GM21529 (cell line): ENCODE results near the gene ORAI1.
A peak's percentile ranks its signal among the peaks of the same experiment; 100 is the strongest.
"Not testable (repeated sequence)": the region's sequence is repeated elsewhere in the genome, so short reads cannot be mapped to it uniquely, and the experiment has no call there.

Experiments
- ATAC-seq: cut with Tn5 transposase; IDR thresholded peaks from one replicate; pipeline ENCODE4 v1.9.1; 2021; ENCODE audit not compliant: unreplicated experiment

Gene ORAI1

DNA sequence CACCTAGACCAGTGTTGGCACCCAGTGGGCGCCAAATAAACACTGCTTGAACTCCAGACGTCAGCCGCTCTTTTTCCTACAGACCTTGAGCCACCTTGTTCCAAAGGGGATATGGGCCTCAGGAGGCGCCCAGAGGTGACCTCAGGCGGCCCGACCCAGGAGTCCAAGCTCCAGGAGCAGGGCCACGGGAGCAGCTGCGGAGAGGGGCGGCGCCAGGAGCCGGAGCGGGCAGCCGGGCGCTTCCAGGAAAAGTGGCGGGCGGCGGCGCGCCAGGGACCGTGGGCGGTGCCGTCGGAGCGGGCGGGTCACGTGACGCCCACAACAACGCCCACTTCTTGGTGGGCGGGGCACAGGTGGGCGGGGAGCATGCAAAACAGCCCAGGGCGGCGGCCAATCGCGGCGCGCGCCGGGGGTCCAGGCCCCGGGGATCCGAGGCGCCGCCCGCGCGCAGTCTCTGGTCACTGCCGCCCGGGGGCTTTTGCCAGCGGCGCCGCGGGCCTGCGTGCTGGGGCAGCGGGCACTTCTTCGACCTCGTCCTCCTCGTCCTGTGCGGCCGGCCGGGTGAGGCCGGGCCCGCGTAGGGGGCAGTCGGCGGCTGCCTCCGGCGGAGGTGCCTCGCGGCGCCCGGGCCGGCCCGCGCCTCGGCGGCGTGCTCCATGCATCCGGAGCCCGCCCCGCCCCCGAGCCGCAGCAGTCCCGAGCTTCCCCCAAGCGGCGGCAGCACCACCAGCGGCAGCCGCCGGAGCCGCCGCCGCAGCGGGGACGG is at the start of gene ORAI1:
TSS of gene ORAI1 (plus strand) at position 444 of the 766 bp plus-strand sequence.
- ATAC-seq: peak; percentile 60

DNA sequence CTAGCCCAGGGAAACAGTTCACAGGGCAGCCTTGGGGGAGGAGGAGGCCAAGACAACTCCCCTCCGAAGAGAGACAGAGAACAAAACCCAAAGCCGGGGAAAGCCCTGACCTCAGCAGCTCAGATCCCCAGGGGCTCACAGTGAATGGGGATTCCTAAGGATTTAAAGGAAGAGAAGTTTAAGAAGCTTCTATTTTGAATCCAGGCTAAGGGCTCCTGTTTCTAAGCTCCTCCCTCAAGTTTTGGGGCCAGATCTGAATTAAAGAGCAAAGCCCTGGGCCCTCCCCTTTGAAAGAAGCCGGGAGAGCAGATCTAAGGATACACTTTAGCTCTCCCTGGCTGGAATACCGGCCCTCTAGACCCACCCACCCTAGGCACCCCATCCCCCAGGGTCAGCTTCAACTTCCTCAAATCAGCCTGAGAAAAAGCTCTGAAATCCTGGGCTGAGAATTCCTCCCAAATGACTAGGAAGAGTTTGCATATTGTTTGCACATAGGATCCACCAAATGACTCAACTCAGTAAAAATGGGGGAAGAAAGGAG is 49.4 kb upstream of the ORAI1 start:
- ATAC-seq: no peak

DNA sequence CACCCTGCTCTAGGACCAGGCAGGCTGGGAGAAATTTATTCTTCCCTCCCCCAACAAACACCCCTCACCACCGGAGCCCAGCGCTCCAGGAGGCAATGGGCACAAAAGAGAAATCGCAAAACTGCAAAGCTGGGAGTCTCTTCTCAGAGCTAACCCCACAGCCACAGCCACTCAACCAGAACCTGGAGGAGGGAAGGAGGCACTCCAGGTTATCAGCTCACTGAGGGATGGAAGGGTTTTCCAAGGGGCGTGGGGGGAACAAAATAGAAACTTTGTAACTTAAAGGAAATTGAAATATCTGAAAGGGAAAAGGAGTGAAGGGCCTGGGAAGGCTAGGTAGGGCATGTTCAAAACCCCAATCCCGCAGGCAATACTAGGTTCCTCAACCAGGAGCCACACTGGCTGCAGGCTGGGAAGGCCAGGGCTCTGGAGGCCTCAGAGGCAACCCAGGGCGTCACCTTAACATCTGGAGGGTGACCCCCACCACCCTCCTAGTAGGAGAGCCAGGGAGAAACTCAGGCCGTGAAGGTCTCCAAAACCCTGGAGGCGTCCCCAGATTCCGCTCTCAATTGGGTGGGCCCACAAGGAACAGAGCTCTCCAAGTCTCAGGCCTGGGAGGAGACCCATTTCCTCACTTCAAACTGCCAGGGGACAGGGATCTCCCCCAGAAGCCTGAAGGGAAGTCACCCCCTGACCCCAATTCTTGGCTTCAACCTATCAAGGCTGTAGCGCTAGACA is 48.7 kb upstream of the ORAI1 start:
- no peak for ATAC-seq

DNA sequence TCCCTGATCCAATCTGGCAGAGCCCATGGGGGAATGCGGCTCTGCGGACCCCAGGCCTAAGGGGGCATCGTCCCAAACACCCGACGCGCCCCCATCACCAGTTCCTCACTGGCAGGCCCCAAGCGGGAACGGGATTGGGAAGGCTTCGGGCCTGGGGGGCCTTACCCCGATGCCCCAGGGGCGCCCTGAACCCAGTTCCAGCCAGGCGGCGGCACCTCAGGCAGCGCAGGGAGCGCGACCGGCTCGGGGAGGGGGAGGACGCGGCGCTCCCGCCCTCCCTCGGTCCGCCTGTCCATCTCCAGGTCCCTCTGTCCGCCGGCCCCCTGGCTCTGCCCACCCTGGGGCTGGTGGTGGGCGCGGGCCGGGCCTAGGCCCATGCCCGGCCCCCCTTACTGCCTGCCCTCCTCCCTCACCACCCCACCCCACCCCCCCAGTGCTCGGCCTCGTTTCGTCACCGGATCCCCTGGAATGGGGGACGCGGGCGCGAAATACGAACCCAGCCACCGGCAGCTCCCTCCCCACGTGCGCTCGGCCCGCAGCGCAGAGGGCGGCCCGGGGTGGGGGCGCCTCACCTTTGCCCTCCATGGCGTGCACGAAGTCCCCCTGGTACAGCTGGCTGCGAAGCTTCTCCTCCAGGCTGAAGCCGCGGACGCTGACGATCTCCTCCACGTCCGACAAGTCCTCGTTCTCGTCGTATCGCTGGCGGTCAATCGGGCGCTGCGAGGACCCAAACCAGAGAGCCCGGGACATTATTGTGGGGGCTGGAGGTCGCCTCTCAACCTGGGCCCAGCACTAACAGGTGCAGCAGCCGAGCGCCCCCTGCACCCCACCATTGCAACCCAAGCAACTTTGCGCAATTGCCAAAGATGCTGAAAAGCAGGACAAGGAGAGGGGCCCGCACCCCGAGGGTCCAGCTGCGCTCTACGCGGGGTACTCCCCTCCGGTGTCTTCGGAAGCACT is 47.8 kb upstream of the ORAI1 start:
- no peak for ATAC-seq

DNA sequence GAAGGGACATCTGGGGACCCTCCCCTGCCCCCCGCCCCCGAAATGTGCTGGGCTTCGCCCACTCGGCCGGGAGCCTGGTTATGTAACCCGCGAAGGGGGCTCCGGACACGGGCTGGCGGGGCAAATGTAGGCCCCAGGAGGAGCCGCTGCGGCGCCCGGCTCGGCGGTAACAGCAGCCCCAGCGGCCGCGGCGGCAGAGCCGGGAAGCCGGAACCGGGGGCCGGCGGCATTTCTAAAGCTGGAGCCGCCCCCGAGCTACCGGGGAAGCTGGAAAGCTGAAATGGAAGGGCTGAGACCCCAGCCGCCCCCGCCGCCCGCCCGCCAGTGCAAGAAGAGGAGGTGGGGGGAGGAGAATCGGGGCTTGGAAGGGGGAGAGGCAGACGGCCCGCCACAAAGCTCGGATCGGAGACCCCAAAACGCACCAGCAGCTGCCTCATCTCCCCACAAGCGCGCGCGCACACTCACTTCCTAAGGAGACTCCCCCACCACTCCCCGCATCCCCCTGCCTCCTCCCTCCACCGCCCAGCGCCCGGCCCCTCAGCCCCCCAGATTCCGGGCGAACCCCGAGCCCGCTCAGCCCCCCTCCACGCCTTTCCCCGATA is 47.0 kb upstream of the ORAI1 start:
- ATAC-seq: no peak

DNA sequence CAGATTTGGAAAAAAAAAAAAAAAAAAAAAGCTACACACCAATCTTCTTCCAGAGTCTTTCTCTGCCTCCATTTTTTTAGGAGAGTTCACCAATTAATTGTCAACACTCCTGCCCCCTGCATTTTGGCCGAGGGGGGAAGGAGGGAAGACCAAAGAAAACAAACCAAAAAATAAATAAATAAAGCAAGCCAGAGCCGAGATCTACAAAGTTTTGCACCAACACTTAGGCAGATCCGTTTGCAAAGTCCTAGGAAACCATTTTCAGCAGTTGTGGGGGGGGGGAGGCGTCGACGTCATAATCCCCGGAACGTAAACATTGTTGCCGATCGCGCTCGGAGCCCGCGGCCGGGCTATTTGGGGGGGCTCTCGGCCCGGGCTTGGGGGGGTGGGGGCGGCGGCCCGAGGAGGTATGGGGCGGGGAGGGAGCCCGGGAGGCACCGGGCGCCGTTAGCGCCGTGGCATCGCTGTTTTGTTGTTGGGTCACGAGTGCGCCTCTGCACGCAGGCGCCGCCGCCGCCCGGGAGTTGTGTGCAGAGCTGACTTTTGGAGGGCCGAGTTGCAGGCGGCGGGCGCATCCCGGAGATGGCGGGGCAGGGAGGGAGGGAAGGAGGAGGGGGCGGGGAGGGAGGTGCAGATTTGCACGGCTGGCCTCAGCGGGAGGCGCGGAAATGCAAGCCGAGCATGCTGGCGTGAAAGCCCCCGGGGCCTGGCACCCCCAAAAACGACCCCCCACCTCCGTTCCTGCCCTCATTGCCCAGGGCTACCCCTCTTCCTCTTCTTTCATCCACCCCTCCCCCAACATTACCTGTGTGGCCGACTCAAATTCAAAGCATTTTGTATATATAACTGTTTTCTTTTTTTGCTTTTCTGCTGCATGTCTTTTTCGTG is 46.1 kb upstream of the ORAI1 start:
- ATAC-seq: no peak

DNA sequence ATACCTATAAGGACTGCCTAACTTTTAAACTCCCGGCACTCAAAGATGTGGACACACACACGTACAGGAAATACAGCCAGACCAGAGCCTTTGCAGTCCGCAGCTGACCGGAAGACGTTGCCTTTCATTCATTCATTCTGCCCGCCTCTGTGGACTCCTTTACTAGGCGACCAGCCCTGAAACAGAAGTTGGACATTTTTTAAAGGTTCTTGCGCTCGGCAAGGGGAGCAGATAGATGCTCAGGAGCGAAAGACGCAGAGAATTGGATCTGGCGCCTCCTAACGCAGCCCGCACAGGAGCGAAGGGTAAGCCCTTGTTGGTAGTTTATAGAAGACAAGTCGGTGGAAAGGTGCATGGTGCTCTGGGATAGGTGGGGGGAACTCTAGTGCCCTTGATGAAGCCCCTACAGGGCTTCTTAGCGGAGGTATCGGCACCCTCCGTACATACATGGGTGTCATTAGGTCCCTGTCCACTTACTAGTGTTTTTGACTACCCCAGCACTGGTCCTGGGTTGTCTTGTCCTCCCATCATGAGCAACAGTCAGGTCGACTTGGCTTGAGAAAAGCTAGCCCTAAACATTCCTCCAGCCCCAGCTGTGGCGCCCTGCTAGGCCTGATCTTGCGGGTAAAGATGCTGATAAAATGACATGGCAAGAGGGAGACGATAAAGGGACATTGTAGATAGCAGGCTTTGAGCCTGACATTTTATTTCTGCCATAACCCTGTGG is 45.2 kb upstream of the ORAI1 start, which contains the start of gene KDM2B:
TSS of gene KDM2B (minus strand) at position 65 of the 727 bp plus-strand sequence. CDS start 112 bp downstream, outside the sequence.
- no peak for ATAC-seq

DNA sequence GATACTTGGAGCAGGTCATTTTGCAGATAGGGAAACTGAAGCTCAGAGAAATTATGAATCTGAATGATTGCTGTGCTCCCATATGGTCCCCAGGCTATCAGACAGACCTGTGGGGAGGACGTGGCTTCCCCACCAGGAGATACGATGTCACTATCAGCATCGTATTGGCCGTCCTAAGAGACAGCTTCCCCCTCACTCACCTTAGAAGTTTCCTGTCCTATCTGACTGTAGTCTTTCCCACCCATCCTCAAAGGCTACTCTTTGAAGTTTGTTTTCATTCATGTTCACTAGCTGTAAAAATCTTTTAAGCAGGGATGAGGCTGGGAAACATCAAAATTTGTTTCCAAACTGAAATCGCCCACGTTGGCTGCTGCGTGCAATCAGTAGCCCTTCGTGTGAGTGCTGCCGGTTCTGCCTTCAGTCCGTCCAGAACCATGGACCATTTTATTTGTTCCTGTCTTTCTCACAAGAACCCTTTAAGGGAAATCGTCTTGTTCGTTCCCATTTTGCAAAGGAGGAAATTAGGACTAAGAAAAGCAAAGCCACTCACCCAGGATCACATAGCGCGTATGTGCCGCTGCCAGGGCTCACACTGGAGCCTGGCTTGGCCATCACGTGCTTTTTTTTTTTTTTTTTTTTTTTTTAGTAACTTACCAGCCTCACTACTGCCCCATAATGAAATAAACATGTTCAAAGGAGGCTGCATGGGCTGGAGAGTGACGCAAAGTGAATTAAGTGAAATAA is 44.5 kb upstream of the ORAI1 start:
- ATAC-seq: no peak

DNA sequence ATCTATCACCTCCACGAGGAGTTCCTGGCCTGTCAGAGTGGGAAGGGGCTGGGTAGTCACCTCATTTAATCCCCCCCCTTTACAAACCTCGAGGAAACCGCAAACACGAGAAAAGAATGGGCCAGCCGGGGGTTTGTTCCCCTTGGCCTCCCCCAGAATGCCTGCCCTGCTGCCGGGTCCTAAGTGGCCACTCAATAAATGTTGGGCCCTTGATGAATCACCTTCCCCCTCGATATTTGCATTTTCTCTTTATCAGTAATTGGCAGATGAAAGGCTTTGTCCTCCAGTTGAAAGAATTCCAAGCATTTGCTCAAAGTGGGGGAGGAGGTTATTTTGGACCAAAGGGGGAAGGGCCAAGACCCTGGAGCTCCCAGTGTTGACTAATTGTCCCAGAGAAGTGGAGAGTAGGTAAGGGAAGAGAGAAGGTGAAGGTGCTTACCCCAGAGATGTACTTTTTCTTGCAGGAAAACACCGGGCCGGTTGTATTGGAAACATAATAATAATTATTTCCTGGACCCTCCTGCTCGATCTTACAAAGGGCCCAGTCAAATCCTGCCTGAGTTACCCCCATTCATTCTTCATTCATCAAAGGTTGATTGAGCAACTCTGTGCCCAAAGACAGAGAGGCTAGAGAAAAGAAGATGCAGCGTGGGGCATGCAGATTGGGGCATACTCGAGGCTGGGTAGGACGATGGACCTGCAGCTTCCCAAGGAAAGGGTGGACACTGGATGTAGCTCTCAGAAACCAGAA is 43.6 kb upstream of the ORAI1 start:
- no peak for ATAC-seq

DNA sequence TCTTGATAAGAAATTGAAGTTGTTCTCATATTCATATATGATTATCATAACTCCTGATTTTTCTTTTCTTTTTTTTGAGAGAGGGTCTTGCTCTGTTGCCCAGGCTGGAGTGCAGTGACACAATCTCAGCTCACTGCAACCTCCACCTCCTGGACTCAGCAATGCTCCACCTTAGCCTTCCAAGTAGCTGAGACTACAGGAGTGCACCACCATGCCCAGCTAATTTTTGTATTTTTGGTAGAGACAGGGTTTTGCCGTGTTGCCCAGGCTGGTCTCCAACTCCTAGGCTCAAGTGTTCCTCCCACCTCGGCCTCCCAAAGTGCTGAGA is 43.0 kb upstream of the ORAI1 start:
- ATAC-seq: not testable (repeated sequence)

DNA sequence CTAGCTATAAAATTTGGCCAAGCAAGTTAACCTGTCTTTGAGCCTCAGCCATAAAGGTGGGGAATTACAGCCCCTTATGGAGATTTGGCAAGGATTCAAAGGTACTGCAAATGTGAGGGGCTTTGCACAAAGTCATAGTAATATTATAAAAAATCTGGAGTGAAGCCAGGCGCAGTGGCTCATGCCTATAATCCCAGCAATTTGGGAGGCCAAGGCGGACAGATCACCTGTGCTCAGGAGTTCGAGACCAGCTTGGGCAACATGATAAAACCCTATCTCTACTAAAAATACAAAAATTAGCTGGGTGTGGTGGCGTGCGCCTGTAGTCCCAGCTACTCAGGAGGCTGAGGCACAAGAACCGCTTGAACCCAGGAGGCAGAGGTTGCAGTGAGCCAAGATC is 41.4 kb upstream of the ORAI1 start:
- ATAC-seq: not testable (repeated sequence)

DNA sequence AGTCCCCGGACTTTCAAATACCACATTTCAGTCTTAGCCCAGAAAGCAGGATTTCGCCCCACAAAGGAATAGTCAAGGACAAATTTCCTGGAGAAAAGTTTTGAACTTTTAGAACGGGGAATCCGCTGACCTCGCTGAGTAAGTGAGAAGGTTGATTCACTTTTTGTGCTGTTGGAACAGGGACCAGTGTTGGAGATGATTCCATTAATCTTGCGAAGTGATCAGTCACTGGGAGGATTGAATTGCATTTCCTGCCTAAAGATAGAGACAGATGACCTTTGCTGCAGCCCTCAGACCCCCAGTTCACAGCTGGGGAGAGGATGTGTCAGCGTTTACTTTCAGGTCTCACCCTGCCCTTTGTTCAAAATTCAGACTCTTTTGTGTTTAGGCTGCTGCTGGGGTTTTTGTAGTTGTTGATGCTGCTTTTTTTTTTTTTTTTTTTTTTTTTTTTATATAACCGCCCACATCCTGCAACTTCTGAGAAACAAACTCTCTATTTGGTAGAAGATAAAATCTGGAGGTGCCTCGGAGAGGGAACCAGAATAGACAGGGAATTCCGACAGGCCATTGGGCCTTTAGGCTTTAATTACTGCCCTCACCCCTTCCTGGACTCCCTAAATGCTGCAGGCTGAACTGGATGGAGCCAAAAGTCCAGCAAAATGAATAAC is 35.7 kb upstream of the ORAI1 start:
- peak; percentile 60 for ATAC-seq

DNA sequence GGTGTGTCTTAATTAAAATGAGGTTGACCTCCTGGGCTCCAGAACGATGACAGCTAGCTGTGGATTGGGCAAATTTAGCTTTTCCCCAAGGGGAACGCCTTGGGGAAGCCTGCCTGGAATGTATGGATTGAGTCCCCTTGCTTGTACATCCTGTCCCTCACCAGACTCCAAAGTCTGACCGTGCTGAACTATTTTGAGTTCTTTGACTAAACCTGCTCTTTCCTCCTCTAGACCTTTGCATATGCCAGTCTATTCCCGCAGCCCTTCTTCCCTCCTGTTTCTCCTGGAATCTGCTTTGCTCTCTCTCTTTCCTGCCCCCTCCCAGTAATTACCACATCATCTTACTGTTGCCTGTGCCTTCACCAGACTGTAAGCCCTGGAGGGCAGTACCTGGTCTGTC is 34.0 kb upstream of the ORAI1 start:
- no peak for ATAC-seq

DNA sequence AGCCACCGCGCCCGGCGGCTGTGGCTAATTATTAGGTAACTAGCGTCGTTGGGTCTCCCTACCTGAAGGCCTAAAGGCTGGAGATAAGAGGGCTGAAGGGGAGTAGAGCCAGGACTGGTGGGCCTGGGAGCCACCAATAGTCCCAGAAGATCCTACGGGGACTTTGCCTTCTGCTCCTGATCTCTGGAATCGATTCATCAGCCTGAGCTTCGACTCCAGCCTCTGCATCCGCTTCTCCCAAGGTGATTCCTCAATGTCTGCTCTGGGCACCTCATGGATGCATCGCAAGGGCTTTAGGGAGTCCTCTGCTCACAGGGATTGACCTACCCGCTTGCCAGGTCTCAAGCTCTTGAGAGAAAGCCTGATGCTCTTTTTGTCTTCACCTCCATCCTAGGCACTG is 30.8 kb upstream of the ORAI1 start:
- ATAC-seq: no peak

DNA sequence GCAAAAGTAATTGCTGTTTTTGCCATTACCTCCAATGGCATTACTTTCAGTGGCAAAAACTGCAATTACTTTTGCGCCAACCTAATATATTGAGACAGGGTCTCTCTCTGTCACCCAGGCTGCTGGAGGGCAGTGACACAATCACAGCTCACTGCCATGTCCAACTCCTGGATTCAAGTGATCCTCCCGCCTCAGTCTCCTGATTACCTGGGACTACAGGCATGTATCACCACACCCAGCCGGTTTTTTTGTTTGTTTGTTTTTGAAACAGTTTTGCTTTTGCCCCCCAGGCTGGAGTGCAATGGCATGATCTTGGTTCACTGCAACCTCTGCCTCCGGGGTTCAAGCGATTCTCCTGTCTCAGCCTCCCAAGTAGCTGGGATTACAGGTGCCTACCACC is 29.8 kb upstream of the ORAI1 start:
- ATAC-seq: no peak

DNA sequence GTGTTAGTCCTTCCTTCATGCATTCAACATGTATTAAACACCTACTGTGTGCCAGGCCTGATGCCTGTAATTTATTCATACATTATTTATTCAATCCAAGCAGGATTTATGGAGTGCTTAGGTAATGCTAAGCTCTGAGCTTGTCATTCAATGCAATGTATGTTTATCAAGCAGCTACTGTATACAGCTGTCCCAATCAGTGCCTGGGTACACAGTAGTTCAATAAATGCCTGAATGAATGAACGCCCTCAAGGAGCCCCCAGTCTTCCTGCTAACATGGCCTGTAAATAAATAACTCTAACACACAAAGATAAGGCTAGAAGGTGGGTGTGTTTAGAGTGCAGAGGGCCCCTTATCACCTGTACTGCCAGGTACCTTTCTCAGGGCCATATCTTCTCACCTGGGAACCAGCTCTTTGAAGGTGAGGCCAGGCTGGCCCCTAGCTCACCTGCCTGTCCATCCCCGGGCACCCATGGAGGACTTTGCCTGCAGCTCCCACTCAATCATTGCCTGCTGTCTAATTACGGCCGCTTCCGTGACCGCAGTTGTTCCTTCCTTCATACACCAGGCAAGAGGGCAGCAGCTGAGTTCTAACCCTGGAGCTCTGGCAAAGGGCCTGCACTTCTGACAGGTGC is 25.5 kb upstream of the ORAI1 start:
- no peak for ATAC-seq

DNA sequence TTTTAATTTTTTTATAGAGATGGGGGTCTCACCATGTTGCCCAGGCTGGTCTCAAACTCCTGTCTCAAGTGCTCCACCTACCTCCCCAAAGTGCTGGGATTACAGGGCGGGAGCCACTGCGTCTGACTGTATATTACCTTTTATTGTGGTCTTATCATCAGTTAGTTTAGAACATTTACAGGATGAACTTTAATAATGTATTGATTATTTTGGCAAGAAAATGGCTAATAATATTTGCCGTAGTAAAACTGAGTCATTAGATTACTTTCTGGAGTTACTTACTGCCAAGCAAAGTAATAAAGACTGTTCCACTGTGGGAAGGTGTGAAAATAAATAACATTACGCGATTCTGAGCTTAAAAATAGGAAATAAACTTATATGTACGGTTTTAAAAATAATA is 23.6 kb upstream of the ORAI1 start:
- ATAC-seq: no peak
